GM12892 (cell line): ENCODE results near the gene KLF7.

ENCODE experiments used
- POLR2A ChIP-seq: IDR thresholded peaks from 2 replicates; pipeline ENCODE4 v1.6.1; 2011; ENCODE audit warnings: low read depth, low read length, control low read depth
- TAF1 ChIP-seq: IDR thresholded peaks from 2 replicates; pipeline ENCODE4 v1.6.1; 2011; ENCODE audit warnings: low read depth, mild to moderate bottlenecking, control low read depth, low read length, borderline replicate concordance

- TF ChIP-seq POLR2A (no peak), TAF1 (no peak)
These were observed 127.4 kb downstream of the KLF7 start for GRCh38 chr2:207038299-207038698.
